HFFc6 (cell line): ENCODE data around the gene USP50. TPM values are rescaled to one million over a fixed set of nuclear protein-coding genes. Genes with fewer than 3 reads are reported as not detected.
"Not testable (repeated sequence)": the region's sequence is repeated elsewhere in the genome, so short reads cannot be mapped to it uniquely, and the experiment has no call there.

Experiments used
- DNase-seq: peaks from one replicate; pipeline ENCODE4 v3.0.0-alpha.2; 2018
- H3K27ac Mint-ChIP-seq: 2 replicates; pipeline ENCODE4 v1.8.0; 2020; ENCODE audit warnings: mild to moderate bottlenecking, mixed read lengths
- H3K27me3 Mint-ChIP-seq: 2 replicates; pipeline ENCODE4 v1.8.0; 2021; ENCODE audit warnings: mild to moderate bottlenecking, moderate library complexity, mixed read lengths; ENCODE audit not compliant: insufficient read depth
- H3K36me3 Mint-ChIP-seq: 2 replicates; pipeline ENCODE4 v1.8.0; 2021; ENCODE audit warnings: low read depth, mixed read lengths
- H3K4me1 Mint-ChIP-seq: 2 replicates; pipeline ENCODE4 v1.8.0; 2020; ENCODE audit warnings: low read depth, mixed read lengths
- H3K4me3 Mint-ChIP-seq: 2 replicates; pipeline ENCODE4 v1.8.0; 2020; ENCODE audit warnings: mild to moderate bottlenecking, moderate library complexity, mixed read lengths
- H3K9me3 Mint-ChIP-seq: 2 replicates; pipeline ENCODE4 v1.8.0; 2020; ENCODE audit warnings: mild to moderate bottlenecking, mixed read lengths
- CTCF ChIP-seq: fragments of 200-600 bp; sonication (generic); IDR thresholded peaks from 2 replicates; pipeline ENCODE4 v1.5.0; 2021; ENCODE audit warnings: antibody characterized with exemption, mild to moderate bottlenecking
- total RNA-seq, 6 experiments: library from RNA; stranded (reverse); fragmentation: NEBNext Ultra II Directional; extraction: Animal tissue kit (Norgen Biotek cat#: 25700); gene quantifications; 2 replicates in 1 of 6; 3 replicates in 5 of 6; pipeline ENCODE4 v1.2.3, GENCODE V29; 2021

The USP50 gene
- total RNA-seq, 6 experiments from 2014 or later = 0.25 TPM; not detected in 5

GRCh38 chr15:50496692-50497091 is 49.8 kb downstream of the USP50 start:
- H3K27me3 Mint-ChIP-seq = no peaks in the 10 kb centered on the region
- H3K36me3 Mint-ChIP-seq = peaks cover 14% of the 10 kb centered on the region; the same call in 1 of the 2 replicates

GRCh38 chr15:50494547-50494946 is 51.9 kb downstream of the USP50 start:
- not testable (repeated sequence) for H3K27ac Mint-ChIP-seq
- peaks cover 19% of the 10 kb centered on the region; the same call in 1 of the 2 replicates for H3K36me3 Mint-ChIP-seq

More at GRCh38 chr15:50496692-50497091, 49.8 kb downstream of the USP50 start:
- no peak overlapping the region for H3K27ac Mint-ChIP-seq
- H3K4me3 Mint-ChIP-seq = no peak overlapping the region
- no peaks in the 10 kb centered on the region for H3K4me1 Mint-ChIP-seq
- H3K9me3 Mint-ChIP-seq = no peaks in the 10 kb centered on the region
- no peak for DNase-seq
- TF ChIP-seq CTCF = no peak

GRCh38 chr15:50493625-50494024 is 52.8 kb downstream of the USP50 start:
- no peak for DNase-seq
- peaks cover 19% of the 10 kb centered on the region; the same call in 1 of the 2 replicates for H3K36me3 Mint-ChIP-seq
- H3K27ac Mint-ChIP-seq = no peak overlapping the region; the same call in 1 of the 2 replicates

More at GRCh38 chr15:50494547-50494946, 51.9 kb downstream of the USP50 start:
- not testable (repeated sequence) for H3K4me3 Mint-ChIP-seq, H3K4me1 Mint-ChIP-seq, DNase-seq, H3K9me3 Mint-ChIP-seq, H3K27me3 Mint-ChIP-seq

GRCh38 chr15:50487287-50487686 is 59.2 kb downstream of the USP50 start:
- no peak overlapping the region for H3K4me3 Mint-ChIP-seq
- no peaks in the 10 kb centered on the region for H3K9me3 Mint-ChIP-seq
- peaks cover 2% of the 10 kb centered on the region; the same call in 1 of the 2 replicates for H3K27me3 Mint-ChIP-seq
- no peak for DNase-seq
- H3K27ac Mint-ChIP-seq = no peak overlapping the region
- no peak for TF ChIP-seq CTCF
- peaks cover 17% of the 10 kb centered on the region for H3K36me3 Mint-ChIP-seq
- H3K4me1 Mint-ChIP-seq = no peaks in the 10 kb centered on the region

More at GRCh38 chr15:50493625-50494024, 52.8 kb downstream of the USP50 start:
- Mint-ChIP-seq H3K4me3 (no peak overlapping the region), H3K9me3 (no peaks in the 10 kb centered on the region), H3K27me3 (0 out of 2 replicates have a peak, but pooled peaks cover 2% of the 10 kb centered on the region), H3K4me1 (no peaks in the 10 kb centered on the region)
- TF ChIP-seq CTCF = no peak

- H3K4me3 Mint-ChIP-seq = no peak overlapping the region
- H3K36me3 Mint-ChIP-seq = peaks cover 33% of the 10 kb centered on the region
- H3K27ac Mint-ChIP-seq = no peak overlapping the region
- H3K4me1 Mint-ChIP-seq = no peaks in the 10 kb centered on the region
- peaks cover 2% of the 10 kb centered on the region; the same call in 1 of the 2 replicates for H3K27me3 Mint-ChIP-seq
- no peak for DNase-seq
- TF ChIP-seq CTCF = no peak
- H3K9me3 Mint-ChIP-seq = no peaks in the 10 kb centered on the region
These were observed 61.1 kb downstream of the USP50 start for GRCh38 chr15:50485389-50485788.

GRCh38 chr15:50484781-50485180 is 61.7 kb downstream of the USP50 start:
- Mint-ChIP-seq H3K27ac (no peak overlapping the region), H3K9me3 (no peaks in the 10 kb centered on the region), H3K27me3 (no peaks in the 10 kb centered on the region; the same call in 1 of the 2 replicates), H3K4me3 (no peak overlapping the region), H3K36me3 (peaks cover 28% of the 10 kb centered on the region), H3K4me1 (no peaks in the 10 kb centered on the region)
- no peak for TF ChIP-seq CTCF
- no peak for DNase-seq
